ENCODE measurements around the gene ABHD12B.
"Not testable (repeated sequence)": the region's sequence is repeated elsewhere in the genome, so short reads cannot be mapped to it uniquely, and the experiment has no call there.

ABHD12B gene

GRCh38 chr14:50906326-50907065 is 34.6 kb downstream of the ABHD12B start:
- H3K36me3 ChIP-seq (ENCODE audit: control insufficient read depth, insufficient read depth, low read length) = no peaks in the 10 kb centered on the region
- H3K4me3 ChIP-seq (ENCODE audit: low read length) = no peak overlapping the region
- H3K4me1 ChIP-seq (ENCODE audit: control insufficient read depth, insufficient read depth, low read length) = no peaks in the 10 kb centered on the region
- H3K27me3 ChIP-seq (ENCODE audit: control insufficient read depth, insufficient read depth, low read length) = no peaks in the 10 kb centered on the region
- no peaks in the 10 kb centered on the region for H3K9me3 ChIP-seq (ENCODE audit: control insufficient read depth, low read length)
- H3K9ac ChIP-seq (ENCODE audit: low read length) = no peak overlapping the region

GRCh38 chr14:50910495-50911420 is 38.9 kb downstream of the ABHD12B start:
- Histone ChIP-seq H3K36me3 (ENCODE audit: control insufficient read depth, insufficient read depth, low read length) (no peaks in the 10 kb centered on the region), H3K9ac (ENCODE audit: low read length) (no peak overlapping the region), H3K4me3 (ENCODE audit: low read length) (no peak overlapping the region), H3K27me3 (ENCODE audit: control insufficient read depth, insufficient read depth, low read length) (no peaks in the 10 kb centered on the region), H3K4me1 (ENCODE audit: control insufficient read depth, insufficient read depth, low read length) (no peaks in the 10 kb centered on the region), H3K9me3 (ENCODE audit: control insufficient read depth, low read length) (no peaks in the 10 kb centered on the region)

GRCh38 chr14:50917449-50917848 is 45.6 kb downstream of the ABHD12B start:
- H3K4me1 ChIP-seq (ENCODE audit: control insufficient read depth, insufficient read depth, low read length) = no peaks in the 10 kb centered on the region
- H3K27me3 ChIP-seq (ENCODE audit: control insufficient read depth, insufficient read depth, low read length) = no peaks in the 10 kb centered on the region
- no peaks in the 10 kb centered on the region for H3K9me3 ChIP-seq (ENCODE audit: control insufficient read depth, low read length)
- H3K36me3 ChIP-seq (ENCODE audit: control insufficient read depth, insufficient read depth, low read length) = no peaks in the 10 kb centered on the region
- H3K4me3 ChIP-seq (ENCODE audit: low read length) = no peak overlapping the region
- H3K9ac ChIP-seq (ENCODE audit: low read length) = no peak overlapping the region

DNA sequence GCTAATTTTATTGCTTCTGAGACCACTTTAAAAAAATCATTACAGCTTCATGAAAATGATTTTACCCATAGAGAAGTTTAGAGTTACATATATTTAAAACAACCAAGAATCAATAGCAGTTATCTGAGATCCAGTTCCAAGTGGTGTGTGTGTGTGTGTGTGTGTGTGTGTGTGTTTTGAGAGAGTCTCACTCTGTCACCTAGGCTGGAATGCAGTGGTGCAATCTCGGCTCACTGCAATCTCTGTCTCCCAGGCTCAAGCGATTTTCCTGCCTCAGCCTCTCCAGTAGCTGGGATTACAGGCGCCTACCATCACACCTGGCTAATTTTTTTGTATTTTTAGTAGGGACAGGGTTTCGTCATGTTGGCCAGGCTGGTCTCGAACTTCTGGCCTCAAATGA is 47.7 kb downstream of the ABHD12B start:
- H3K27me3 ChIP-seq (ENCODE audit: control insufficient read depth, insufficient read depth, low read length); H3K9ac ChIP-seq (ENCODE audit: low read length); H3K36me3 ChIP-seq (ENCODE audit: control insufficient read depth, insufficient read depth, low read length); H3K4me1 ChIP-seq (ENCODE audit: control insufficient read depth, insufficient read depth, low read length); H3K4me3 ChIP-seq (ENCODE audit: low read length); H3K9me3 ChIP-seq (ENCODE audit: control insufficient read depth, low read length): not testable (repeated sequence)

GRCh38 chr14:50920482-50921230 is 48.8 kb downstream of the ABHD12B start:
- no peaks in the 10 kb centered on the region for H3K4me1 ChIP-seq (ENCODE audit: control insufficient read depth, insufficient read depth, low read length)
- H3K4me3 ChIP-seq (ENCODE audit: low read length) = no peak overlapping the region
- no peak overlapping the region for H3K9ac ChIP-seq (ENCODE audit: low read length)
- H3K36me3 ChIP-seq (ENCODE audit: control insufficient read depth, insufficient read depth, low read length) = no peaks in the 10 kb centered on the region
- H3K9me3 ChIP-seq (ENCODE audit: control insufficient read depth, low read length) = no peaks in the 10 kb centered on the region
- H3K27me3 ChIP-seq (ENCODE audit: control insufficient read depth, insufficient read depth, low read length) = no peaks in the 10 kb centered on the region

GRCh38 chr14:50922803-50923202 is 51.0 kb downstream of the ABHD12B start:
- no peaks in the 10 kb centered on the region for H3K27me3 ChIP-seq (ENCODE audit: control insufficient read depth, insufficient read depth, low read length)
- H3K36me3 ChIP-seq (ENCODE audit: control insufficient read depth, insufficient read depth, low read length) = no peaks in the 10 kb centered on the region
- H3K9me3 ChIP-seq (ENCODE audit: control insufficient read depth, low read length) = no peaks in the 10 kb centered on the region
- H3K4me3 ChIP-seq (ENCODE audit: low read length) = no peak overlapping the region
- no peak overlapping the region for H3K9ac ChIP-seq (ENCODE audit: low read length)
- no peaks in the 10 kb centered on the region for H3K4me1 ChIP-seq (ENCODE audit: control insufficient read depth, insufficient read depth, low read length)

DNA sequence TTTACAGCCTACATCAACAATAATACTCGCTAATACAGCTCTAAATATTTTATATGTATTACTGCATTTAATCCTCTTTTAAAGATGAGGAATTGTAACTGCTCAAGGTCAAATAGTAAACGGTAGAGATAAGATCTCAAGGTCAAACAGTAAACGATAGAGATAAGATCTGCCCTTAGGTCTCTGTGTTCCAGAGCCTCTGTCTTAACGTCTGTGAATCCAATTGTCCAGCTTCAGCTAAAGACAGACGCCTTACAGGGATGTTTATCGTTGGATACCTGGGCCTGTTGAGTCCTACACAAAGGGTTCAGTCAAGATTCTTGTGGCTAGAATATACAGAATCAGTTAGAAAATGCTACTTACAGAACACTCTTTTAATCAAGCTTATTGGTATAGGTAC is 52.4 kb downstream of the ABHD12B start:
- Histone ChIP-seq H3K36me3 (ENCODE audit: control insufficient read depth, insufficient read depth, low read length) (no peaks in the 10 kb centered on the region), H3K4me3 (ENCODE audit: low read length) (no peak overlapping the region), H3K9me3 (ENCODE audit: control insufficient read depth, low read length) (no peaks in the 10 kb centered on the region), H3K27me3 (ENCODE audit: control insufficient read depth, insufficient read depth, low read length) (no peaks in the 10 kb centered on the region), H3K9ac (ENCODE audit: low read length) (no peak overlapping the region), H3K4me1 (ENCODE audit: control insufficient read depth, insufficient read depth, low read length) (no peaks in the 10 kb centered on the region)

GRCh38 chr14:50924843-50925242 is 53.0 kb downstream of the ABHD12B start:
- Histone ChIP-seq H3K27me3 (ENCODE audit: control insufficient read depth, insufficient read depth, low read length) (no peaks in the 10 kb centered on the region), H3K4me3 (ENCODE audit: low read length) (no peak overlapping the region), H3K9ac (ENCODE audit: low read length) (no peak overlapping the region), H3K9me3 (ENCODE audit: control insufficient read depth, low read length) (no peaks in the 10 kb centered on the region), H3K4me1 (ENCODE audit: control insufficient read depth, insufficient read depth, low read length) (no peaks in the 10 kb centered on the region), H3K36me3 (ENCODE audit: control insufficient read depth, insufficient read depth, low read length) (no peaks in the 10 kb centered on the region)

DNA sequence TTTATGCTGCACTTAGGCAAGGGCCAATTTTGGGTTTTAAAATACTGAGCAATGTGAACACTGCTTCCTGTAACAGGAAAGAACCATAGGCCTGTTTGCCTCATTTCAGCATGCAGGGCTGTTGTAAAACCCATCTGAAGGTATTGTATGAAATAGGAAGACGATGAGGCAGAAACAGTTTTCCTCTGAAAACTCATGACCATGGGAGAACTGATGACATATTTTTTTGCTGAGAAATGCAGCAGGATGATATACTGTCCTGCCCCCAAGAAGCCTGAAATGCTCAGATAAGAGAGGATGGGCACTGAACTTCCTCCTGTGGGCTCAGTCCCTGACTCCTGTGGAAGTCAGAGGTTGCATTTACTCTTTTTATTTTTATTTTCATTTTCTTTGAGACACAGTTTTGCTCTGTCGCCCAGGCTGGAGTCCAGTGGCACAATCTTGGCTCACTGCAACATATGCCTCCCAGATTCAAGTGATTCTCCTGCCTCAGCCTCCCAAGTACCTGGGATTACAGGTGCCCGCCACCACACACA is 55.1 kb downstream of the ABHD12B start:
- Histone ChIP-seq H3K27me3 (ENCODE audit: control insufficient read depth, insufficient read depth, low read length) (no peaks in the 10 kb centered on the region), H3K36me3 (ENCODE audit: control insufficient read depth, insufficient read depth, low read length) (no peaks in the 10 kb centered on the region), H3K9ac (ENCODE audit: low read length) (no peak overlapping the region)

DNA sequence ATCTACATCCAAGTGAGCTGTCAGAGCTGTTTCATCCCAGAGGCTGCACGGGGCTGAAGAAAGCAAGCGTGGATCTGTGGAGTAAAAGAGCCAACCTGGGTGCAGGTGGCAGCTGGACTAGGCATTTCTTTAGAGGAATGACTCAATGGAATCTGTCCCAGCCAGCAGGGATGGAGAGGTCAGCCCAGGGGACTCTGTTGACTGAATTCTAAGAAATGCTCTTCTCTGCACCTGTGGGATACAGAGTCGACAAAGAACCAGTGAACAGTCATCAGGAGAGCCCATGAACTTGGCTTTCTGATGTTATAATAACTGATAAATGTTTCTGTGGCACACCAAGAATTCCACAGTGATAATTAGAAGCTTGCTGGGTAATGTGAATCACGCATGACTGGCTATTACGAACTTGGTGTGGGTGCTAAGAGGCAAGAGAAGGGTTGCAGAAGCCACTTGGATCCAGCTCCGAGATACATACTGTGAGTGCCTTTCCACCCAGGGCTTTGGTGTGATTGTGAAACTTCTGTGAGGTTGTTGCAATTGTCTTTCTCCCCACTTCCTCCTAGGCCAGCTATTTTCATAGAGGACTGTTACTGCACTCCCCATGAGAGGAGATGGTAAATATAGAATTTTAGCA is 56.3 kb downstream of the ABHD12B start:
- Histone ChIP-seq H3K4me1 (ENCODE audit: control insufficient read depth, insufficient read depth, low read length) (peaks cover 5% of the 10 kb centered on the region), H3K9ac (ENCODE audit: low read length) (no peak overlapping the region), H3K4me3 (ENCODE audit: low read length) (no peak overlapping the region), H3K9me3 (ENCODE audit: control insufficient read depth, low read length) (no peaks in the 10 kb centered on the region), H3K27me3 (ENCODE audit: control insufficient read depth, insufficient read depth, low read length) (no peaks in the 10 kb centered on the region), H3K36me3 (ENCODE audit: control insufficient read depth, insufficient read depth, low read length) (no peaks in the 10 kb centered on the region)

More for the DNA sequence above, 55.1 kb downstream of the ABHD12B start:
- H3K4me3 ChIP-seq (ENCODE audit: low read length) = no peak overlapping the region
- H3K4me1 ChIP-seq (ENCODE audit: control insufficient read depth, insufficient read depth, low read length) = peaks cover under 1% of the 10 kb centered on the region
- H3K9me3 ChIP-seq (ENCODE audit: control insufficient read depth, low read length) = no peaks in the 10 kb centered on the region

DNA sequence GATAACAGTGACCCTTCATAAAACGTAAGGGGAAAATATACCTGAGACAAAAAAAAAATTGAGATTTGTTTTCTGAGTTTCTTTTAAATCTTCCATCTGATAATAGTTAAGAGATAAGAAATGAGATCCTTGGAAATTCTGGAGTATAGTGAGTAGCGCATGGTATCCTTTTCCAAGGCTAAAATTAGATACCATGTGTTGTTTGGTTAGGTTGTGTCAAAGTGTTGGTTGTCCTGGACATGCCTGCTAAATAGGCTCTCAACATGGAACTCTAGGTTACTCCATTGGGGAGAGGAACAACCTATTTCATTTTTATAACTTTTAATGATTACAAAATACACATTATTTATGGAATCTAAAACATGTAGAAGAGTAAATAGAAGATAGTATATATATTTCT is 57.7 kb downstream of the ABHD12B start:
- Histone ChIP-seq H3K9me3 (ENCODE audit: control insufficient read depth, low read length) (no peaks in the 10 kb centered on the region), H3K4me3 (ENCODE audit: low read length) (no peak overlapping the region), H3K4me1 (ENCODE audit: control insufficient read depth, insufficient read depth, low read length) (peaks cover 5% of the 10 kb centered on the region), H3K36me3 (ENCODE audit: control insufficient read depth, insufficient read depth, low read length) (no peaks in the 10 kb centered on the region), H3K9ac (ENCODE audit: low read length) (no peak overlapping the region), H3K27me3 (ENCODE audit: control insufficient read depth, insufficient read depth, low read length) (no peaks in the 10 kb centered on the region)
